ENCODE results near the gene GARNL3. TPM values are rescaled to one million over a fixed set of nuclear protein-coding genes. Genes with fewer than 3 reads are reported as not detected.

Gene GARNL3
- total and polyA plus RNA-seq, 2 donors (not counting 1 experiment from before 2014, with no cell fraction given), result 1.5 to 12.6 TPM

- no peak overlapping the region for H3K27ac ChIP-seq (ENCODE audit: low read length in 2 of 2)
- H3K9me3 ChIP-seq (ENCODE audit: control extremely low read depth in 1 of 3, control insufficient read depth in 2 of 3, insufficient read depth in 1 of 3, low read length in 2 of 3), result no peaks in the 10 kb centered on the region
- H3K4me1 Mint-ChIP-seq, result no peaks in the 10 kb centered on the region
- intact Hi-C loops (cut with micrococcal nuclease), result no loop called here
- TF ChIP-seq CTCF (IDR thresholded peaks at IDR 0.05), result no peak
- no peak for TF ChIP-seq EZH2 (IDR thresholded peaks at IDR 0.05; ENCODE audit: borderline replicate concordance, insufficient read depth, low read depth, low read length, poor library complexity, severe bottlenecking)
- H3K27ac Mint-ChIP-seq, result no peak overlapping the region
- DNase-seq (no peak), ATAC-seq (ENCODE audit: low read depth) (no peak)
- CTCF ChIA-PET, result no interaction called here
- H3K27me3 ChIP-seq (replicated peaks in 1 of 4; ENCODE audit: control extremely low read depth in 1 of 4, control insufficient read depth in 3 of 4, insufficient read depth in 4 of 4, low read length in 3 of 4), result no peaks in the 10 kb centered on the region
- H4K20me1 ChIP-seq (ENCODE audit: control insufficient read depth, insufficient read depth, low read length, poor library complexity, severe bottlenecking), result no peaks in the 10 kb centered on the region
- no peak overlapping the region for H3K9ac ChIP-seq (ENCODE audit: low read length)
- no peaks in the 10 kb centered on the region for H3K27me3 Mint-ChIP-seq
- no peaks in the 10 kb centered on the region for H3K4me1 ChIP-seq (ENCODE audit: control insufficient read depth in 2 of 2, insufficient read depth in 2 of 2, low read length in 2 of 2)
- no peak overlapping the region for H3K4me3 Mint-ChIP-seq
- 90% methylated on average over 3 of the region's 4 CpGs for WGBS (ENCODE audit: insufficient coverage)
- H3K36me3 ChIP-seq (replicated peaks in 1 of 2; ENCODE audit: control extremely low read depth in 1 of 2, control insufficient read depth in 1 of 2, extremely low read depth in 1 of 2, insufficient read depth in 2 of 2, low read length in 1 of 2), result no peaks in the 10 kb centered on the region
- no peaks in the 10 kb centered on the region for H3K9me3 Mint-ChIP-seq (ENCODE audit: insufficient read depth)
- no peak overlapping the region for H3K4me2 ChIP-seq (replicated peaks; ENCODE audit: low read depth, low read length, poor library complexity, severe bottlenecking)
- POLR2A ChIA-PET, result no interaction called here
- H3K79me2 ChIP-seq (ENCODE audit: control insufficient read depth, insufficient read depth, low read length), result no peaks in the 10 kb centered on the region
- no peak overlapping the region for H2AFZ ChIP-seq (ENCODE audit: insufficient read depth, low read depth, low read length, poor library complexity, severe bottlenecking)
- no peak overlapping the region for H3K4me3 ChIP-seq (ENCODE audit: control extremely low read depth in 1 of 5, extremely low read depth in 1 of 5, insufficient read depth in 1 of 5, low read depth in 2 of 5, low read length in 4 of 5)
Observed at GRCh38 chr9:127305838-127306226, 41.3 kb downstream of the GARNL3 start.

- no peaks in the 10 kb centered on the region for H3K9me3 ChIP-seq (ENCODE audit: control extremely low read depth in 1 of 3, control insufficient read depth in 2 of 3, insufficient read depth in 1 of 3, low read length in 2 of 3)
- Mint-ChIP-seq H3K27me3 (no peaks in the 10 kb centered on the region), H3K9me3 (ENCODE audit: insufficient read depth) (no peaks in the 10 kb centered on the region), H3K27ac (no peak overlapping the region), H3K4me3 (no peak overlapping the region), H3K4me1 (no peaks in the 10 kb centered on the region)
- H3K4me1 ChIP-seq (ENCODE audit: control insufficient read depth in 2 of 2, insufficient read depth in 2 of 2, low read length in 2 of 2), result no peaks in the 10 kb centered on the region
- POLR2A ChIA-PET, result no interaction called here
- no peak overlapping the region for H3K9ac ChIP-seq (ENCODE audit: low read length)
- no peak overlapping the region for H3K4me2 ChIP-seq (replicated peaks; ENCODE audit: low read depth, low read length, poor library complexity, severe bottlenecking)
- H3K79me2 ChIP-seq (ENCODE audit: control insufficient read depth, insufficient read depth, low read length), result no peaks in the 10 kb centered on the region
- no peak overlapping the region for H3K27ac ChIP-seq (ENCODE audit: low read length in 2 of 2)
- DNase-seq, result no peak
- WGBS (ENCODE audit: insufficient coverage), result no CpG with 5 or more reads among the region's 2 CpGs
- H3K27me3 ChIP-seq (replicated peaks in 1 of 4; ENCODE audit: control extremely low read depth in 1 of 4, control insufficient read depth in 3 of 4, insufficient read depth in 4 of 4, low read length in 3 of 4), result no peaks in the 10 kb centered on the region
- H2AFZ ChIP-seq (ENCODE audit: insufficient read depth, low read depth, low read length, poor library complexity, severe bottlenecking), result no peak overlapping the region
- H3K4me3 ChIP-seq (ENCODE audit: control extremely low read depth in 1 of 5, extremely low read depth in 1 of 5, insufficient read depth in 1 of 5, low read depth in 2 of 5, low read length in 4 of 5), result no peak overlapping the region
- CTCF ChIA-PET, result no interaction called here
- ATAC-seq (ENCODE audit: low read depth), result no peak
- H4K20me1 ChIP-seq (ENCODE audit: control insufficient read depth, insufficient read depth, low read length, poor library complexity, severe bottlenecking), result no peaks in the 10 kb centered on the region
- H3K36me3 ChIP-seq (replicated peaks in 1 of 2; ENCODE audit: control extremely low read depth in 1 of 2, control insufficient read depth in 1 of 2, extremely low read depth in 1 of 2, insufficient read depth in 2 of 2, low read length in 1 of 2), result no peaks in the 10 kb centered on the region
- TF ChIP-seq CTCF (IDR thresholded peaks at IDR 0.05) (no peak), EZH2 (IDR thresholded peaks at IDR 0.05; ENCODE audit: borderline replicate concordance, insufficient read depth, low read depth, low read length, poor library complexity, severe bottlenecking) (no peak)
- intact Hi-C loops (cut with micrococcal nuclease), result no loop called here
Observed at GRCh38 chr9:127307802-127308201, 43.2 kb downstream of the GARNL3 start.
